ENCODE data around the gene MYLIP.
A peak's percentile ranks its signal among the peaks of the same experiment; 100 is the strongest.

GRCh38 chr6:16149305-16149704 lies 20.4 kb downstream of the MYLIP start:
- peak in 1 of 3 donors; percentile 7 for TF ChIP-seq POLR2AphosphoS5 (IDR thresholded peaks at IDR 0.05)
- TF ChIP-seq, protein P1, sequence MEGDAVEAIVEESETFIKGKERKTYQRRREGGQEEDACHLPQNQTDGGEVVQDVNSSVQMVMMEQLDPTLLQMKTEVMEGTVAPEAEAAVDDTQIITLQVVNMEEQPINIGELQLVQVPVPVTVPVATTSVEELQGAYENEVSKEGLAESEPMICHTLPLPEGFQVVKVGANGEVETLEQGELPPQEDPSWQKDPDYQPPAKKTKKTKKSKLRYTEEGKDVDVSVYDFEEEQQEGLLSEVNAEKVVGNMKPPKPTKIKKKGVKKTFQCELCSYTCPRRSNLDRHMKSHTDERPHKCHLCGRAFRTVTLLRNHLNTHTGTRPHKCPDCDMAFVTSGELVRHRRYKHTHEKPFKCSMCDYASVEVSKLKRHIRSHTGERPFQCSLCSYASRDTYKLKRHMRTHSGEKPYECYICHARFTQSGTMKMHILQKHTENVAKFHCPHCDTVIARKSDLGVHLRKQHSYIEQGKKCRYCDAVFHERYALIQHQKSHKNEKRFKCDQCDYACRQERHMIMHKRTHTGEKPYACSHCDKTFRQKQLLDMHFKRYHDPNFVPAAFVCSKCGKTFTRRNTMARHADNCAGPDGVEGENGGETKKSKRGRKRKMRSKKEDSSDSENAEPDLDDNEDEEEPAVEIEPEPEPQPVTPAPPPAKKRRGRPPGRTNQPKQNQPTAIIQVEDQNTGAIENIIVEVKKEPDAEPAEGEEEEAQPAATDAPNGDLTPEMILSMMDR (IDR thresholded peaks at IDR 0.05 in 8 of 11, conservative IDR thresholded peaks at IDR 0.05 in 3 of 11): no peak
